Tibial artery (tissue), 4 donors: Measurements from ENCODE around the gene ADRM1.
A peak's percentile ranks its signal among the peaks of the same experiment; 100 is the strongest.

ENCODE experiments used
- DNase-seq, 2 donors: peaks; one replicate each; pipeline ENCODE4 v3.0.0-alpha.2; 2019
- H3K27ac ChIP-seq, 2 donors: fragments of 200-600 bp; sonication (generic) in 1 of 2; 1 replicate in 1 of 2; 2 replicates in 1 of 2; pipeline ENCODE4 v1.5.1; 2018 to 2019; ENCODE audit warnings: mild to moderate bottlenecking in 1 of 2
- H3K27me3 ChIP-seq, 2 donors: fragments of 200-600 bp; sonication (generic) in 1 of 2; one replicate each; pipeline versions ENCODE4 v1.5.1 to v1.6.0; 2016 to 2019
- H3K36me3 ChIP-seq, 3 donors: fragments of 200-600 bp; sonication (generic) in 2 of 3; one replicate each; pipeline ENCODE4 v1.5.1; 2016 to 2019; ENCODE audit warnings: mild to moderate bottlenecking in 2 of 3
- H3K4me1 ChIP-seq, 4 donors: fragments of 200-600 bp; sonication (generic) in 2 of 4; 1 replicate in 3 of 4; 2 replicates in 1 of 4; pipeline ENCODE4 v1.5.1; 2016 to 2019
- H3K4me3 ChIP-seq, 2 donors: fragments of 200-600 bp; sonication (generic) in 1 of 2; 1 replicate in 1 of 2; 2 replicates in 1 of 2; pipeline ENCODE4 v1.5.1; 2018 to 2019; ENCODE audit warnings: mild to moderate bottlenecking in 2 of 2
- H3K9me3 ChIP-seq, 3 donors: fragments of 200-600 bp; sonication (generic) in 1 of 3; one replicate each; pipeline ENCODE4 v1.5.1; 2016 to 2019
- intact Hi-C: fragments of 100-400 bp; cut with DNase I; formaldehyde crosslinking; loops from one replicate; pipeline ENCODE4 v1.15.0; 2023; ENCODE audit warnings: low total_unique reads
- TF ChIP-seq, protein P1 (sequence below), 2 experiments: fragments of 200-600 bp in 1 of 2; fragments of 450-650 bp in 1 of 2; IDR thresholded peaks; one replicate each; pipeline ENCODE4 v1.5.1; 2017 to 2019; ENCODE audit warnings: antibody characterized with exemption in 2 of 2, mild to moderate bottlenecking in 1 of 2, moderate library complexity in 1 of 2

Gene ADRM1

DNA sequence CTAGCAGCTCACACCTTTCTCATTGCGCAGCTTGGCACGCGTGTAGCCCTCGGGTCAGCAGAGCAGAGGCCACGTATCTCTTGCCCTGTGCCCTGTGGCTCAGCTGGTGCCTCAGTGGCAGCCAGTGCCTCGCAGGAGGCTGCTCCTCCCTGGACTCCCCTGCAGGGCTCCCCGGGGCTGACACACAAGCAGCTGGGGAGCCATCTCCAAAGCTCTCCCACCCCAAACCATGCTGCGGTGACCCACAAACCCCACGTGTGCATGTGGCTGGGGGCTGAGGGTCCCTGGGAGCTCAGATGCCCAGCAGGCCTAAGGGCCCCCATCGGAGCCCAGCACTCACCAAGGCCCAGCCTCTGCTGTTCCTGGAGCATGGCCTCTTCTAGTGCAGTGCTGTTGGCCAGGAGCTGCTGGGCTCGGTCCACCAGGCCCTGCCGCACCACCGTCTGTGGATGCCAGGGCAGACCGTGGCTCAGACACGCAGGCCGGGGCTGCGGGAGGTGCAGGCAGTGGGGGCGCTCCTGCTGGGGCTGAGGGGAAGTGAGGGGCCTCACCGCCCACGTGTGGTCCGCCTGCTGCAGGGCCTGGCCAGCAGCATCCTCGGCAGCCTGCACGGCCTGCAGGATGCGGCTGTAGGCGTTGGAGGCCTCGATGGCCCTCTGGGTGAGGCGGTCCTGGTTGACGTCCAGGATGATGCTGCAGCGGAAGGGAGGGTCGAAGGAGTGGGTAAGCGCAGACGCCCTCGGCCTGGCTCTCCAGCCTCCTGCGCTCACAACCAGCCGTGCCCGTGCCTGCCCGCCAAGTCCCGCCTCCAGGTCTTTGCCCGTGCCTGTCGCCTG, 13.8 kb downstream of the ADRM1 start:
- Histone ChIP-seq H3K4me1 (no peaks in the 10 kb centered on the region), H3K9me3 (no peaks in the 10 kb centered on the region), H3K27me3 (no peaks in the 10 kb centered on the region), H3K27ac (no peak overlapping the region), H3K36me3 (peaks cover 83 to 91% (median 85%) of the 10 kb centered on the region in 3 donors), H3K4me3 (no peak overlapping the region)
- DNase-seq = no peak
- TF ChIP-seq, protein P1, sequence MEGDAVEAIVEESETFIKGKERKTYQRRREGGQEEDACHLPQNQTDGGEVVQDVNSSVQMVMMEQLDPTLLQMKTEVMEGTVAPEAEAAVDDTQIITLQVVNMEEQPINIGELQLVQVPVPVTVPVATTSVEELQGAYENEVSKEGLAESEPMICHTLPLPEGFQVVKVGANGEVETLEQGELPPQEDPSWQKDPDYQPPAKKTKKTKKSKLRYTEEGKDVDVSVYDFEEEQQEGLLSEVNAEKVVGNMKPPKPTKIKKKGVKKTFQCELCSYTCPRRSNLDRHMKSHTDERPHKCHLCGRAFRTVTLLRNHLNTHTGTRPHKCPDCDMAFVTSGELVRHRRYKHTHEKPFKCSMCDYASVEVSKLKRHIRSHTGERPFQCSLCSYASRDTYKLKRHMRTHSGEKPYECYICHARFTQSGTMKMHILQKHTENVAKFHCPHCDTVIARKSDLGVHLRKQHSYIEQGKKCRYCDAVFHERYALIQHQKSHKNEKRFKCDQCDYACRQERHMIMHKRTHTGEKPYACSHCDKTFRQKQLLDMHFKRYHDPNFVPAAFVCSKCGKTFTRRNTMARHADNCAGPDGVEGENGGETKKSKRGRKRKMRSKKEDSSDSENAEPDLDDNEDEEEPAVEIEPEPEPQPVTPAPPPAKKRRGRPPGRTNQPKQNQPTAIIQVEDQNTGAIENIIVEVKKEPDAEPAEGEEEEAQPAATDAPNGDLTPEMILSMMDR (IDR thresholded peaks at IDR 0.05) = no peak
- intact Hi-C loops = loop anchor here (5.0 kb wide), 1 partner anchor 36 kb away; no protein-coding TSS in a partner anchor

DNA sequence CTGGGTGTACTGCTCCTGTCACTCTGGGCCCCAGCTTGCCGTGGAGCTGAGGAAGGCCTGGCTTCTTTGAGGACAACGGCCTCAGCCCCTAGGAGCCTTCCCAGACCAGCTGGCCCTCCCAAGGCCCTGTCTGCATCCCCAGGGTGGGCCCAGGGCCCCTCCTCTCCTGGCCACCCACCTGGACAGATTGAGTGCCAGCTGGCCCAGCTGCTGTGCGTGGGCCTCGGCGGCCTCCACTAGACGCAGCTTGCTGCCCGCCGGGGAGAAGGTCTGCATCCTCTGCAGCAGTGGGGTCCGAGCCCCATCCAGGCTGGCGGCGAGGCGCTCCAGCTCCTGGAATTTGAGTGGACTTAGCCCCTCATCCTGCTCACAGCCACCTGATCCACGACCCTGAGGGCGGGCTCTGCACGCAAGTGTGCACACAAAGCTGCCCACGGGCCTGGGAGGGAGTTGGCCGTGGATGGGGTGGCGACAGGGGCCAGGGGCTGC, 14.4 kb downstream of the ADRM1 start:
- intact Hi-C loops = loop anchor here (5.0 kb wide), 1 partner anchor 35 kb away; no protein-coding TSS in a partner anchor
- Histone ChIP-seq H3K9me3 (no peaks in the 10 kb centered on the region), H3K4me1 (no peaks in the 10 kb centered on the region), H3K4me3 (no peak overlapping the region), H3K36me3 (peaks cover 82 to 91% (median 85%) of the 10 kb centered on the region in 3 donors), H3K27ac (peak overlapping the region in 1 of 2 donors; percentile 22), H3K27me3 (no peaks in the 10 kb centered on the region)
- no peak for DNase-seq
- TF ChIP-seq, protein P1 (IDR thresholded peaks at IDR 0.05) = no peak

DNA sequence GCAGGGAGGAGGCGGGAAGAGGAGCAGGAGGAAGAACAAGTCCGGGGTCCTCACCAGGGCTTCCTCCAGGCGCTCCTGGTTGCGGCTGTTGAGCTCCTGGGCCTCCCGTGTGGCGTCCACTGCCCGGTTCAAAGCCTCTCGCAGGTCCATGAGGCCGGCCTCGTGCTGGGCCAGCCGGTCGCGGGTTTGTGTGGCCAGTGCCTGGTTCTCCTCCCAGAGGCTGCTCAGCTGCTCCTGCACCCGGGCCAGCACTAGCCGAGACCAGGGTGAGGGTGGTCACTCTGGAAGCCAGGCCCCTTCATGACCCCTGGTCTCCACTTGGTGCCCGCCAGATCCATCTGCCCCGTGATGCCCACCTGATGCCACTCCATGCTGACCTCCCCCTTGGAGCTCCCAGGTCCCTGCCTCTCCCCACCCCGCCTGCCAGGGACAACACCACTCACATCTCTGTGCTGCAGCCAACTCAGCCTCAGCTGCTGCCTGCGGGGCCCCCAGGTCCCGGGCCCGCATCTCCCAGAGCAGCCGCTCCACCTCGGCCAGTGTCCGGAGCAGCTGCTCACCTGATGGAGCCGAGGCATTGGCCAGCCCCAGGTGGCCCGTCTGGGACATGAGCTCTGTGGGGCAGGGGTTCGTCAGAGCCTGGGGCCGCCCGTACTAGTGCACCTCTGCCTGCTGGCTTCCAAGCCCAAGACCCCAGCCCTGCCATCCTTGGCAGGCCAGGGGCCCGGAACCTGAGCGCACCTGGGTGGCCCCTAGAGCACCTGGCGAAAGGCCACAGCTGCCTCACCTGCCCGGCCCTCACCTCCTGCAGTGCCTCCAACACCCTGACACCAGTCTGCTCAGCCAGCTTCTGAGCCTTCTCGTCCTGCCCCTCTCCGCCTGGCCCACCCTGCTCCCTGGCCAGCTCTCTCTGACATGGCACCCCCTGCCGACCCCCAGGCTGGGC, 15.9 kb downstream of the ADRM1 start:
- H3K27ac ChIP-seq = no peak overlapping the region
- no peaks in the 10 kb centered on the region for H3K9me3 ChIP-seq
- DNase-seq = no peak
- TF ChIP-seq, protein P1 (IDR thresholded peaks at IDR 0.05) = no peak
- intact Hi-C loops = loop anchor here (5.0 kb wide), 1 partner anchor 34 kb away; no protein-coding TSS in a partner anchor
- no peaks in the 10 kb centered on the region for H3K4me1 ChIP-seq
- H3K36me3 ChIP-seq = peaks cover 81 to 91% (median 83%) of the 10 kb centered on the region in 3 donors
- H3K27me3 ChIP-seq = no peaks in the 10 kb centered on the region
- no peak overlapping the region for H3K4me3 ChIP-seq

DNA sequence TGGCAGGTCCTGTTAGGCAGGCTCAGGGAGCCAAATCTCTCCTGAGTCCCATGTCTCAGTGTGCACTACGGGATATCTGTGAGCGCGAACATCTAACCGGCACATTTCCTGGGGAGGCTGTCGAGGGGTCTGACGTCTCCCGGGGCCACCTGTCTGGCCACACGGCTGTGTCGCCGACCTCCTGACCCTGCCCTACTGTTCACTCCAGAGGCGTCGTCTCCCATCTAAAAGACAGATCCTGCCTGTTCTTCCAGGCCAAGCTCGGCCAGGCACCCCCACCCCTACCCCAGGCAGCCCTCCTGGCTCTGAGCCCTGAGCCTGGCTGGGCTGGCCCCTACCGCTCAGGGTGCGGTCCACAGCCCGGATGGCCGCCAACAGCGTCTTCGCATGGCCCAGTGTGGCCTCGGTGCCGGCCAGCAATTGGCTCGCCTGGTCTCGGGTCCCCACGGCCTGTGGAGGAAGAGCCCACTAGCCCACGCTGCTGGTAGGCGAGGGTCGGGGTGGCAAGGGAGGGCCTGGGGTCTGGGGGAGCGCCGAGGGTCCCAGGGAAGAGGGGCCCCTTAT, 16.6 kb downstream of the ADRM1 start:
- Histone ChIP-seq H3K4me3 (no peak overlapping the region), H3K27ac (no peak overlapping the region), H3K36me3 (peaks cover 84 to 92% (median 84%) of the 10 kb centered on the region in 3 donors), H3K4me1 (no peaks in the 10 kb centered on the region), H3K9me3 (no peaks in the 10 kb centered on the region), H3K27me3 (no peaks in the 10 kb centered on the region)
- intact Hi-C loops = loop anchor here (5.0 kb wide), 1 partner anchor 33 kb away; no protein-coding TSS in a partner anchor
- DNase-seq = no peak
- TF ChIP-seq, protein P1 (IDR thresholded peaks at IDR 0.05) = no peak
